HEK293T (cell line): ENCODE data around the gene RND1.
"Not testable (repeated sequence)": the region's sequence is repeated elsewhere in the genome, so short reads cannot be mapped to it uniquely, and the experiment has no call there.

ENCODE experiments used
- CTCF ChIA-PET: fragments of 350-600 bp; formaldehyde crosslinking; extraction: SDS; loops from one replicate; lab custom pipeline; 2021; ENCODE audit warnings: antibody characterized with exemption, inconsistent platforms; lab: Yijun Ruan, JAX
- POLR2A ChIA-PET: fragments of 350-600 bp; formaldehyde crosslinking; extraction: SDS; loops from one replicate; lab custom pipeline; 2020; ENCODE audit warnings: antibody characterized with exemption, inconsistent platforms; lab: Yijun Ruan, JAX
- DNase-seq: peaks from one replicate; pipeline ENCODE4 v3.0.0; 2012; ENCODE audit warnings: mixed read lengths; ENCODE audit errors: extremely low spot score
- ARNT ChIP-seq: fragments of 450-650 bp; IDR thresholded peaks from 2 replicates; pipeline ENCODE4 v1.6.1; 2017; ENCODE audit warnings: mild to moderate bottlenecking
- BHLHE40 ChIP-seq: fragments of 450-650 bp; IDR thresholded peaks from 2 replicates; pipeline ENCODE4 v1.6.1; 2016; ENCODE audit warnings: mild to moderate bottlenecking, moderate library complexity, borderline replicate concordance
- CTBP1 ChIP-seq: fragments of 450-650 bp; IDR thresholded peaks from 2 replicates; pipeline ENCODE4 v1.6.1; 2016; ENCODE audit warnings: borderline replicate concordance
- ELF4 ChIP-seq: fragments of 450-650 bp; IDR thresholded peaks from 2 replicates; pipeline ENCODE4 v1.6.1; 2017; ENCODE audit warnings: antibody characterized with exemption
- FOXA1 ChIP-seq: fragments of 450-650 bp; IDR thresholded peaks from 2 replicates; pipeline ENCODE4 v1.6.1; 2016; ENCODE audit warnings: mild to moderate bottlenecking
- FOXK2 ChIP-seq: fragments of 450-650 bp; IDR thresholded peaks from 2 replicates; pipeline ENCODE4 v1.6.1; 2016; ENCODE audit warnings: mild to moderate bottlenecking
- FOXM1 ChIP-seq: fragments of 450-650 bp; IDR thresholded peaks from 2 replicates; pipeline ENCODE4 v1.6.1; 2017; ENCODE audit warnings: mild to moderate bottlenecking, borderline replicate concordance
- HDGF ChIP-seq: fragments of 450-650 bp; IDR thresholded peaks from 2 replicates; pipeline ENCODE4 v1.6.1; 2017; ENCODE audit warnings: antibody characterized with exemption, borderline replicate concordance
- L3MBTL2 ChIP-seq: fragments of 450-650 bp; conservative IDR thresholded peaks from 2 replicates; pipeline ENCODE4 v1.6.1; 2016; ENCODE audit warnings: mild to moderate bottlenecking
- LEF1 ChIP-seq: fragments of 450-650 bp; IDR thresholded peaks from 2 replicates; pipeline ENCODE4 v1.6.1; 2017; ENCODE audit warnings: mild to moderate bottlenecking, borderline replicate concordance
- NFRKB ChIP-seq: fragments of 450-650 bp; IDR thresholded peaks from 2 replicates; pipeline ENCODE4 v1.6.1; 2016; ENCODE audit warnings: mild to moderate bottlenecking, moderate library complexity
- PKNOX1 ChIP-seq: fragments of 450-650 bp; IDR thresholded peaks from 2 replicates; pipeline ENCODE4 v1.6.1; 2016
- SP1 ChIP-seq: fragments of 450-650 bp; IDR thresholded peaks from 2 replicates; pipeline ENCODE4 v1.6.1; 2017
- SUZ12 ChIP-seq: fragments of 450-650 bp; IDR thresholded peaks from 2 replicates; pipeline ENCODE4 v1.6.1; 2016; ENCODE audit warnings: mild to moderate bottlenecking
- TARDBP ChIP-seq: fragments of 450-650 bp; IDR thresholded peaks from 2 replicates; pipeline ENCODE4 v1.6.1; 2016
- ZNF384 ChIP-seq: fragments of 450-650 bp; IDR thresholded peaks from 2 replicates; pipeline ENCODE4 v1.6.1; 2016

Gene RND1

GRCh38 chr12:48861111-48861510 is 4.6 kb downstream of the RND1 start:
- TF ChIP-seq BHLHE40 = no peak
- no peak for TF ChIP-seq CTBP1
- no peak for TF ChIP-seq TARDBP
- TF ChIP-seq SP1 = no peak
- TF ChIP-seq L3MBTL2 = no peak
- no peak for TF ChIP-seq SUZ12
- TF ChIP-seq HDGF = no peak
- TF ChIP-seq NFRKB = no peak
- TF ChIP-seq PKNOX1 = no peak
- no peak for TF ChIP-seq FOXA1
- TF ChIP-seq LEF1 = no peak
- TF ChIP-seq FOXM1 = no peak
- TF ChIP-seq ZNF384 = no peak
- ChIA-PET CTCF (interaction anchor here (0.8 kb wide), 1 partner anchor 8 kb away, joined by 3 read pairs; no protein-coding TSS in a partner anchor), POLR2A (interaction anchor here (0.7 to 2.0 kb wide), 2 partner anchors 9 to 30 kb away, joined by 3 to 5 read pairs; partner anchors contain the start of gene DDX23)
- no peak for DNase-seq

GRCh38 chr12:48860236-48860635 is 5.4 kb downstream of the RND1 start:
- POLR2A ChIA-PET = interaction anchor here (0.7 kb wide), 1 partner anchor 31 kb away, joined by 3 read pairs; no protein-coding TSS in a partner anchor
- DNase-seq = not testable (repeated sequence)
- CTCF ChIA-PET = interaction anchor here (0.6 to 0.7 kb wide), 2 partner anchors 44 to 87 kb away, joined by 3 read pairs; a partner anchor contains a TSS

GRCh38 chr12:48859607-48860006 is 6.1 kb downstream of the RND1 start:
- ChIA-PET POLR2A (no interaction called here), CTCF (interaction anchor here (0.7 kb wide), 1 partner anchor 45 kb away, joined by 3 read pairs; a partner anchor contains a TSS)
- no peak for DNase-seq
- TF ChIP-seq LEF1 (no peak), FOXM1 (no peak)

- TF ChIP-seq CTBP1 = no peak
- no peak for TF ChIP-seq L3MBTL2
- no peak for TF ChIP-seq ZNF384
- no peak for TF ChIP-seq NFRKB
- no peak for TF ChIP-seq TARDBP
- TF ChIP-seq SUZ12 = no peak
- TF ChIP-seq SP1 = no peak
- no peak for TF ChIP-seq LEF1
- TF ChIP-seq FOXK2 = no peak
- TF ChIP-seq FOXA1 = no peak
- no peak for TF ChIP-seq ARNT
- TF ChIP-seq HDGF = no peak
- no peak for TF ChIP-seq PKNOX1
- no peak for TF ChIP-seq BHLHE40
- TF ChIP-seq FOXM1 = no peak
- TF ChIP-seq ELF4 = no peak
- CTCF ChIA-PET = interaction anchor here (1.0 kb wide), 1 partner anchor 33 kb away, joined by 3 read pairs; no protein-coding TSS in a partner anchor
- DNase-seq = no peak
- POLR2A ChIA-PET = no interaction called here
Observed at GRCh38 chr12:48858043-48858442, 7.6 kb downstream of the RND1 start.

- no peak for DNase-seq
- POLR2A ChIA-PET = interaction anchor here (3.0 kb wide), 1 partner anchor 8 kb away, joined by 15 read pairs; the partner anchor contains the start of gene RND1
- TF ChIP-seq ELF4 (no peak), FOXK2 (no peak)
- CTCF ChIA-PET = interaction anchor here (1.0 to 1.6 kb wide), 2 partner anchors 34 to 80 kb away, joined by 3 to 4 read pairs; no protein-coding TSS in a partner anchor
Observed at GRCh38 chr12:48857278-48857994, 8.2 kb downstream of the RND1 start.

- TF ChIP-seq FOXK2 (no peak), TARDBP (no peak), ARNT (no peak), FOXM1 (no peak), NFRKB (no peak), LEF1 (no peak), CTBP1 (no peak), HDGF (no peak), ZNF384 (no peak), PKNOX1 (no peak), L3MBTL2 (no peak), SUZ12 (no peak)
- DNase-seq = no peak
- POLR2A ChIA-PET = interaction anchor here (3.0 kb wide), 1 partner anchor 9 kb away, joined by 15 read pairs; the partner anchor contains the start of gene RND1
- CTCF ChIA-PET = interaction anchor here (0.7 to 1.6 kb wide), 3 partner anchors 33 to 81 kb away, joined by 4 to 8 read pairs (median 6); no protein-coding TSS in a partner anchor
Observed at GRCh38 chr12:48856379-48856778, 9.3 kb downstream of the RND1 start.

GRCh38 chr12:48854932-48855331 is 10.7 kb downstream of the RND1 start:
- not testable (repeated sequence) for DNase-seq
- ChIA-PET POLR2A (interaction anchor here (3.0 kb wide), 1 partner anchor 11 kb away, joined by 15 read pairs; the partner anchor contains the start of gene RND1), CTCF (interaction anchor here (0.9 to 3.0 kb wide), 3 partner anchors 35 to 81 kb away, joined by 3 to 68 read pairs (median 8); no protein-coding TSS in a partner anchor)
